ENCODE data around the gene ATXN7L1.

Gene ATXN7L1

DNA sequence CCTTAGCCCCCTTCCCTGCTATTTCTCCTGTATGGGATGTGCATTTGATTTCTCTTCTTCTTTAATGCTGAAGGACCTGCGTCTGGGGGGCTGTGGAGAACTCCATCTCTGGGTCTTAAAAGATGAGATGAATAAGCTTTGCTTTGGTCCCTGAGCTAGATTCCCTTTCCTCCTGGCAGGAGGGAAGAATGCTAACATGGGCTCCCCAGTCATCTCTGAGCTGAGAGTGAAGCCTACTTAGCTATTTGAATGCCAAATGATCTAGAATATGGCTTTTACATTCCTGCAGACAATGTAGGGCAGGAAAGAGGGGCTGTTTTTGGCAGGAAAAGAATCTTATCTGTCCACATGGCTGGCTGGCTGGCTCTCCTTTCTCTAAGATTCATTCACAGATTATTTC is 232.5 kb downstream of the ATXN7L1 start:
- H3K27ac ChIP-seq (ENCODE audit: low read depth, low read length) = no peak overlapping the region
- no peaks in the 10 kb centered on the region for H3K4me1 ChIP-seq (ENCODE audit: control insufficient read depth, insufficient read depth, low read length, unreplicated experiment)
- no peaks in the 10 kb centered on the region for H3K79me2 ChIP-seq (ENCODE audit: control insufficient read depth, insufficient read depth, low read length, unreplicated experiment)
- no peaks in the 10 kb centered on the region for H3K27me3 ChIP-seq (ENCODE audit: insufficient read depth, low read length)
- no peak overlapping the region for H2AFZ ChIP-seq (ENCODE audit: low read length, unreplicated experiment)
- no peaks in the 10 kb centered on the region for H3K36me3 ChIP-seq (ENCODE audit: insufficient read depth, low read length)
- no peak overlapping the region for H3K4me3 ChIP-seq (ENCODE audit: low read depth, low read length)

DNA sequence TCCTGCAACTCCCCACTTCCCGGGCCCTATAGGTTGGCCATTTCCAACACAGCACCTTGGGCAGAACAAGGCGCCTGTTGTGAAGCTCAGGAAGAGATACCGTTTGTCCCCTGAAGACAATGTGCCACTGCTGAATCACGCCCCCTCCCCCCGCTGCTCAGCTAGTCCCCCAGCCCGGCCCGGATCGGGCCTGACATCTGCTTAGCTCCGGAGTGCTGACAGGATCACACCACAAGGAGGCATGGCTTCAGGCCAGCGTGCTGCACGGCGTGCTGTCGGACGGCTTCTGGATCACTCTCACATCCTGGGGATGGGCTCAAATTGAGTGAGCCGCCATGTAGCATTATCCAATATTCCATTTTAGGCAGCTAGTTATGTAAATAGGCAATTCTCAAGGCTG is 233.0 kb downstream of the ATXN7L1 start:
- no peaks in the 10 kb centered on the region for H3K27me3 ChIP-seq (ENCODE audit: insufficient read depth, low read length)
- no peaks in the 10 kb centered on the region for H3K79me2 ChIP-seq (ENCODE audit: control insufficient read depth, insufficient read depth, low read length, unreplicated experiment)
- no peaks in the 10 kb centered on the region for H3K36me3 ChIP-seq (ENCODE audit: insufficient read depth, low read length)
- no peak overlapping the region for H3K4me3 ChIP-seq (ENCODE audit: low read depth, low read length)
- H3K4me1 ChIP-seq (ENCODE audit: control insufficient read depth, insufficient read depth, low read length, unreplicated experiment) = no peaks in the 10 kb centered on the region
- H3K27ac ChIP-seq (ENCODE audit: low read depth, low read length) = no peak overlapping the region
- no peak overlapping the region for H2AFZ ChIP-seq (ENCODE audit: low read length, unreplicated experiment)

DNA sequence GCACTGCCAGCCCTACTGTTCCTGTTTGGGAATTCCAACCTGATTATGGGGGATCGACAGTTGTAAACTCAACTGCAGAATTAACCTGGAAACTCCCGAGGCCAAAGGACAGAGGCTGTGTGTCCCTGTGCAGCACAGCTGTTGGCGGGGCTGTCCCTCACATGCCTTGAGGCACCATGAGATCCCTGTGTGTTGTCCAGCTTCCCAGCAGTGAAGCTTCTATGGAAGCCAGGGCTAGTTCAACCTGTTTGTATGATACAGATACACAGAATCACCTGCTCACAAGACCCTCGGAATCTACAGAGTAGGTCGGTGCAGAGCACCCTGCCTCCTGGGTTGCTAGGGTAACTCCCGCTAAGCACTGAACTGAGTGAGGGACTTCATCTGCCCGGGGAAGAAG is 234.1 kb downstream of the ATXN7L1 start:
- no peaks in the 10 kb centered on the region for H3K36me3 ChIP-seq (ENCODE audit: insufficient read depth, low read length)
- no peaks in the 10 kb centered on the region for H3K79me2 ChIP-seq (ENCODE audit: control insufficient read depth, insufficient read depth, low read length, unreplicated experiment)
- H3K27ac ChIP-seq (ENCODE audit: low read depth, low read length) = no peak overlapping the region
- no peaks in the 10 kb centered on the region for H3K4me1 ChIP-seq (ENCODE audit: control insufficient read depth, insufficient read depth, low read length, unreplicated experiment)
- H3K27me3 ChIP-seq (ENCODE audit: insufficient read depth, low read length) = no peaks in the 10 kb centered on the region
- no peak overlapping the region for H2AFZ ChIP-seq (ENCODE audit: low read length, unreplicated experiment)
- no peak overlapping the region for H3K4me3 ChIP-seq (ENCODE audit: low read depth, low read length)

DNA sequence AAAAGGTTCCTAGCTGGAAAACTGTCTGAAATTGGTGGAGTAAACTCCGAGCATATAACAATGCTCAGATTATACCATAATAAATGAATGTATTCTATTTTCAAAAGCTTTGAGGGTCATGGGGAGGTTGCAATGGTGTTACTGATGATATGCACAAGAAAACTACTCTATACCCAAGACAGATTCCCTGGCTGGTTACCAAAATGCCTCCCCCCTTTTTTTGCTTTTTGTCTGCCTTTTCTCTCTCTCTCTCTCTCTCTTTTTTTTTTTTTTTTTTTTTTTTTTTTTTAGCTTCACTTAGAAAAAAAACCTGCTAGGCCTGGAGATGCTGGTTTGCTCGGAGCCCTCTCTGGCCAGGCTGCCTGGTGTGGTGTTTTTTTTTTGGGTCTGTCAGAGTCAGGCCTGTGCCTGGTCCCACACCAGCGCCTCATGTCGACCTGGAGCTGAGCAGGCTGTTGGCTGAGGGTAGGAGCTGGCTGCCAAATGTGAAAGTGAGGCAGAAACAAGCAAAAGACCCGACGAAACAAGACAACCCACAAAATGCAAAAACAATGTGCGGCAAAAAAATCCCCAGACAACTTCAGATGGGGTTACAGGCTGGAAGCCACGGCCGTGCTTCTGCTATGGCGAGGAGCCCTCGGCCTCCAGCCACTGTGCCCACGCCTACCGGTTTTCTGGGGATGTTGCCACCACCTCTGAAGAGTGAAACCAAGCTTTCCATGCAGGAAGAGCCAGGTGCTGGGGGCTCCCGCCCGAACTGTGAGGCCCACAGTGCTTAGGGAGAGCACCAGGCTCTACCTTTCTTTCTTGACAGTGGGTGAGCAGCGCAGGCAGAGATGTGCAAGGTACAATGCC is 235.2 kb downstream of the ATXN7L1 start:
- Histone ChIP-seq H3K79me2 (ENCODE audit: control insufficient read depth, insufficient read depth, low read length, unreplicated experiment) (no peaks in the 10 kb centered on the region), H3K4me1 (ENCODE audit: control insufficient read depth, insufficient read depth, low read length, unreplicated experiment) (no peaks in the 10 kb centered on the region), H2AFZ (ENCODE audit: low read length, unreplicated experiment) (no peak overlapping the region), H3K27ac (ENCODE audit: low read depth, low read length) (no peak overlapping the region), H3K27me3 (ENCODE audit: insufficient read depth, low read length) (no peaks in the 10 kb centered on the region), H3K4me3 (ENCODE audit: low read depth, low read length) (no peak overlapping the region), H3K36me3 (ENCODE audit: insufficient read depth, low read length) (peaks cover 5% of the 10 kb centered on the region; the same call in 1 of the 2 replicates)

DNA sequence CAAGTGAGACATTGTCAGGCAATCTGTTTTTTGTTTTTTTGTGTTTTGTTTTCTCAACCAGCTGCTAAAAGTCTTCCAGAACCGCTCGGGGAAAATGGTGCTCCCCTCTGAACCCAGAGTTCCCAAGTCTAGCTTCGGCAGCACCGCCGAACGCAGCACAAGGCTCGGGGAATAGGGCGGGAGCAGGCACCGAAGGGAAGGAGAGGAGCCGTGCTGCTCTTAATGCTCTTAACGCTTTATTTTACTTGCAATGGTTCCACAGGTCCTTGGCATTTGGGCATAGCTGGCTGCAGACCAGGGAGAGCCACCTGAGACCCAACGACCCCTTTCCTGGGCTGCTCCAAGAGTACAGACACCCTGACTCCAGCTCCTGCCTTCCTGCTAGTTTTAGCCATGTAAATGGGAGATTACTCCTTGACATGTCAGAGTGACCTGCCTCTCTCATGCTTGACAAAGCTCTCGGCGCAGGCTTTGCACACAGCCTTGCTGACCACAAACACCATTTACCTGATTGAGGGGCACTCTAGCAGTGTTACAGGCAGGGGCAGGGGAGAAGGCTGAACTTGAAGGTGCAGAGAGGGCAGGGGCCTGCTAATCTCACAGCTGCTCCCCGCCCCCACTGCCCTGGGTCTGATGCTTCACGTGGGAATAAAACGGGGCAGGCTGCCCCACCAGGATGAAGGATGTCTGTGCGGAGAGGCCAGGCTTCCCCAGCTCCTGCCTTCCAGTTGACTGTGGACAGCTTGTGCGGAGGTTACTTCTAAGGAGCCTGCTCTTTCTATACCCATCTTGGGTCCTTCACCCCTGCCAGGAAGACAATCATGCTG is 236.5 kb downstream of the ATXN7L1 start:
- Histone ChIP-seq H3K27ac (ENCODE audit: low read depth, low read length) (no peak overlapping the region), H3K4me1 (ENCODE audit: control insufficient read depth, insufficient read depth, low read length, unreplicated experiment) (no peaks in the 10 kb centered on the region), H3K4me3 (ENCODE audit: low read depth, low read length) (no peak overlapping the region)

DNA sequence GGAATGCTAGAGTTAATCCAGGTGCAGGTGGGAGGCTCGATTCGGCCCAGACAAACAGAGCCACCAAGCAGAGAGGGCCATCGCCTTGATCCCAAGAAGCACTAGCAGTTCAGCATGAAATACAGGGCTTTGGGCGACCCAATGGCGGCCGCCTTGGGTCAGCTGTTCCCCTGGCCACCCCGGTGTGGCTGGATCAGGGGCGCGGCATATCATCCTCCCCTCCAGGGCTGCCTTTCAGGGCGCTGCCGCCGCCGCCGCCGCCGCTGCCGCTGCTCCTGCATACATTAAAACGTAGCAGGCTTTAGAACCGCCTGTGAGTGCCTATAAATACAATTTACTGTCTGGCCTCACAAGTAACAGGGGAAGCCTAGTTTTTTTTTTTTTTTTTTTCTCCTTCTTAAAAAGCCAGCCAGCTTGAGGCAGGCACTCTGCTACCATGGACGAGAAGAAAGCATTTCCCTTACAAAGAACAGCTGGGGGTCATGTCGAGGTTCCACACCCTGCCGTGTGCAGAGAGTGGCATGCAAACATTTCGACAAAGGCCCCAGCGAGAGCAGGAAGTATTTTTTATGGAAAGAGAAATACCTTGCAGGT is 237.4 kb downstream of the ATXN7L1 start:
- Histone ChIP-seq H3K27me3 (ENCODE audit: insufficient read depth, low read length) (no peaks in the 10 kb centered on the region), H3K79me2 (ENCODE audit: control insufficient read depth, insufficient read depth, low read length, unreplicated experiment) (no peaks in the 10 kb centered on the region), H3K4me1 (ENCODE audit: control insufficient read depth, insufficient read depth, low read length, unreplicated experiment) (no peaks in the 10 kb centered on the region), H3K27ac (ENCODE audit: low read depth, low read length) (no peak overlapping the region), H3K36me3 (ENCODE audit: insufficient read depth, low read length) (peaks cover 5% of the 10 kb centered on the region; the same call in 1 of the 2 replicates), H3K4me3 (ENCODE audit: low read depth, low read length) (no peak overlapping the region), H2AFZ (ENCODE audit: low read length, unreplicated experiment) (no peak overlapping the region)

More for the DNA sequence above, 236.5 kb downstream of the ATXN7L1 start:
- H3K79me2 ChIP-seq (ENCODE audit: control insufficient read depth, insufficient read depth, low read length, unreplicated experiment) = no peaks in the 10 kb centered on the region
- H2AFZ ChIP-seq (ENCODE audit: low read length, unreplicated experiment) = no peak overlapping the region
- no peaks in the 10 kb centered on the region for H3K27me3 ChIP-seq (ENCODE audit: insufficient read depth, low read length)
- H3K36me3 ChIP-seq (ENCODE audit: insufficient read depth, low read length) = peaks cover 5% of the 10 kb centered on the region; the same call in 1 of the 2 replicates

DNA sequence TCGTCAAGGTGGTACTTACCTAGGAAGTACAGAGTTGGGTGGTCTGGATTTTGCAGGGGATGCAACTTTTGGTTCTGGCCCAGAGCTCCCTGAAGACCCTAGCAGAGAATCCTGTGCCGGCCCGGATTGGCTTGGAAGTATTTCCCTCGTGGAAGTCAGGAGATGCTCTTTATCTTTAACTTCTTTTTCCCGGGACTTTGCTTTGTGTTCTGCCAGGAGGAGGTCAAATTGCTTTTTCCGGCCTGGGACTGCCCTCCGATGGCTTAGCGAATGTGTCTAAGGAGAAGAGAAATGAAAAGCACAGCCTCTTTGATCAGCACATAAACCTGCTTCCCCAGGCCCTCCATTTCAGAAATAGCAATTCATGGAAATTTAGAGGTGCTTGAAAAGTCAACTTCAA is 238.1 kb downstream of the ATXN7L1 start:
- peaks cover 5% of the 10 kb centered on the region; the same call in 1 of the 2 replicates for H3K36me3 ChIP-seq (ENCODE audit: insufficient read depth, low read length)
- no peak overlapping the region for H3K27ac ChIP-seq (ENCODE audit: low read depth, low read length)
- no peak overlapping the region for H3K4me3 ChIP-seq (ENCODE audit: low read depth, low read length)

DNA sequence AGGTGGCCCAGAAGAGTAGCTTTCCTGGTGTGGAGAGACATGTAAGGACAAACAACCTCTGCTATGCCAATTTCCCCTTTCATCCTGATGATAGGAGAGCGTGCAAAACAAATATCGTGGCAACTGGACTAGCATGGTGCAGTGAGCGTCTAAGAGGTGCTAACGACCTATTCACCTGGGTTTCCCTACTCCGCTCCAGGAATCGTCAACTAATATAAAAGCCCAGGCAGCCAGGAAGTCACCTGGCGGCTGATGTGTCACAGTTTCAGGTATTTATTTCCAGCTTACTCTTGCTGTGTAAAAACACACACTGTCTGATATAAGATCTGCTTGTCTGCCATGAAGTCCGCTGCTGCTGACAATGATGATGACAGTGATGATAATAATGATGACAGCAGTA is 238.6 kb downstream of the ATXN7L1 start:
- Histone ChIP-seq H3K36me3 (ENCODE audit: insufficient read depth, low read length) (peaks cover 5% of the 10 kb centered on the region; the same call in 1 of the 2 replicates), H3K4me3 (ENCODE audit: low read depth, low read length) (no peak overlapping the region), H3K27me3 (ENCODE audit: insufficient read depth, low read length) (no peaks in the 10 kb centered on the region), H3K79me2 (ENCODE audit: control insufficient read depth, insufficient read depth, low read length, unreplicated experiment) (no peaks in the 10 kb centered on the region), H3K27ac (ENCODE audit: low read depth, low read length) (no peak overlapping the region), H2AFZ (ENCODE audit: low read length, unreplicated experiment) (no peak overlapping the region), H3K4me1 (ENCODE audit: control insufficient read depth, insufficient read depth, low read length, unreplicated experiment) (no peaks in the 10 kb centered on the region)

More for the DNA sequence above, 238.1 kb downstream of the ATXN7L1 start:
- Histone ChIP-seq H3K4me1 (ENCODE audit: control insufficient read depth, insufficient read depth, low read length, unreplicated experiment) (no peaks in the 10 kb centered on the region), H2AFZ (ENCODE audit: low read length, unreplicated experiment) (no peak overlapping the region), H3K79me2 (ENCODE audit: control insufficient read depth, insufficient read depth, low read length, unreplicated experiment) (no peaks in the 10 kb centered on the region), H3K27me3 (ENCODE audit: insufficient read depth, low read length) (no peaks in the 10 kb centered on the region)

DNA sequence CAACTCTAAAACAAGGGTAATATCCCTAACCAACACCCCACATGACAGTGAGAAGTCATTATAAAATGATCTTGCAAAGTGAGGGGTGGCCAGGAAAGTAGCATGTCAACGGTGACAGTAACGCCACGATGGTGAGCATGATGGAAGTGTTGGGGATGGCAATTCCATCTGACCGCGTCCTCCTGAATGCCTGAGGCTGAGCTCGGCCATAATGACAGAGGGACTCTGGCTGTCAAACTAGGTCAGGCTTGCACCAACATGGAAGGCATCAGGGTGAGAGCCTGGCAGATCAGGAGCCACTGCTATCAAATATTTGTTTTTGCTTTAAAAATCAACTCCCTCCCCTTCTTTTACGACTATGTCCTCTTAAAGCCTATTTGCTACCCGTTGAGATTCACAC is 239.4 kb downstream of the ATXN7L1 start:
- no peaks in the 10 kb centered on the region for H3K79me2 ChIP-seq (ENCODE audit: control insufficient read depth, insufficient read depth, low read length, unreplicated experiment)
- no peak overlapping the region for H3K27ac ChIP-seq (ENCODE audit: low read depth, low read length)
- no peak overlapping the region for H3K4me3 ChIP-seq (ENCODE audit: low read depth, low read length)
- H3K4me1 ChIP-seq (ENCODE audit: control insufficient read depth, insufficient read depth, low read length, unreplicated experiment) = no peaks in the 10 kb centered on the region
- no peaks in the 10 kb centered on the region for H3K27me3 ChIP-seq (ENCODE audit: insufficient read depth, low read length)
- H2AFZ ChIP-seq (ENCODE audit: low read length, unreplicated experiment) = no peak overlapping the region
- H3K36me3 ChIP-seq (ENCODE audit: insufficient read depth, low read length) = peaks cover 5% of the 10 kb centered on the region; the same call in 1 of the 2 replicates

DNA sequence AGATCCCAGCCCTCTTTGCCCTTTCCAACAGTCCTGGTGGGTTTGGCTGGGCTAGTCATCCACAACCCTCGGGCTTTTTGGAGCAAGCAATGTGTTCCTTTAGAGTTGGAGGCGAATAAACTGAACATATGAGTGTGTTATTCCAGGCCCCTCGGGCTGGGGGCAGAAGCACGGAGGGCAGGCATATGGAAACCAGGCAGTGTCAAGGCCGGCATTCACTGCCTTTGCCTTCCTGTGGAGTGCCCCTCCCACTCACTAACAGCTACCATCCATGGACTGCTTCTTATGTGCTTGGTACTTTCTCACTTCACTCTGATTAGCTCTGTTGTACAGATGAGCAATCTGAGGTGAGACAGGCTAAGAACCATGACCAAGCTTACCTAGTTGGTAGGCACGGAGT is 241.2 kb downstream of the ATXN7L1 start:
- H2AFZ ChIP-seq (ENCODE audit: low read length, unreplicated experiment) = no peak overlapping the region
- H3K4me3 ChIP-seq (ENCODE audit: low read depth, low read length) = no peak overlapping the region
- H3K27ac ChIP-seq (ENCODE audit: low read depth, low read length) = no peak overlapping the region
- peaks cover 5% of the 10 kb centered on the region; the same call in 1 of the 2 replicates for H3K36me3 ChIP-seq (ENCODE audit: insufficient read depth, low read length)
- H3K79me2 ChIP-seq (ENCODE audit: control insufficient read depth, insufficient read depth, low read length, unreplicated experiment) = no peaks in the 10 kb centered on the region
- no peaks in the 10 kb centered on the region for H3K4me1 ChIP-seq (ENCODE audit: control insufficient read depth, insufficient read depth, low read length, unreplicated experiment)
- H3K27me3 ChIP-seq (ENCODE audit: insufficient read depth, low read length) = no peaks in the 10 kb centered on the region

All from ACC112 (cell line).